Left ventricle myocardium inferior (tissue), 1 donor: Measurements from ENCODE around the gene ADD2. TPM values are rescaled to one million over a fixed set of nuclear protein-coding genes. Genes with fewer than 3 reads are reported as not detected.

Experiments
- DNase-seq: peaks from one replicate; pipeline ENCODE4 v3.0.0-alpha.2; 2020
- H3K27ac ChIP-seq: fragments of 200-600 bp; replicated peaks from 2 replicates; pipeline ENCODE4 v1.8.0; 2021
- H3K27me3 ChIP-seq: fragments of 200-600 bp; 2 replicates; pipeline ENCODE4 v1.8.0; 2021; ENCODE audit warnings: low read depth
- H3K36me3 ChIP-seq: fragments of 200-600 bp; 2 replicates; pipeline ENCODE4 v1.8.0; 2021
- H3K4me1 ChIP-seq: fragments of 200-600 bp; 2 replicates; pipeline ENCODE4 v1.8.0; 2021
- H3K4me3 ChIP-seq: fragments of 200-600 bp; 2 replicates; pipeline ENCODE4 v1.8.0; 2021; ENCODE audit warnings: mild to moderate bottlenecking, moderate library complexity
- H3K9me3 ChIP-seq: fragments of 200-600 bp; replicated peaks from 2 replicates; pipeline ENCODE4 v1.8.0; 2021
- intact Hi-C: fragments of 100-400 bp; cut with micrococcal nuclease; formaldehyde crosslinking; loops from one replicate; pipeline ENCODE4 v1.11.0; 2022
- total RNA-seq: library from RNA; stranded (reverse); fragmentation: NEBNext Ultra II Directional; extraction: Animal tissue kit (Norgen Biotek cat#: 25700); gene quantifications from one replicate; pipeline ENCODE4 v1.2.1, GENCODE V29; 2021
- TF ChIP-seq, protein P1 (sequence below): fragments of 200-600 bp; IDR thresholded peaks from 2 replicates; pipeline ENCODE4 v1.8.0; 2021; ENCODE audit warnings: antibody characterized with exemption, mild to moderate bottlenecking, borderline replicate concordance
- donor health status: DM: no; HTN: yes; CAD: no; lungs with severe emphysema.

Gene ADD2
- total RNA-seq, 1 donor from 2014 or later = 2.7 TPM

DNA sequence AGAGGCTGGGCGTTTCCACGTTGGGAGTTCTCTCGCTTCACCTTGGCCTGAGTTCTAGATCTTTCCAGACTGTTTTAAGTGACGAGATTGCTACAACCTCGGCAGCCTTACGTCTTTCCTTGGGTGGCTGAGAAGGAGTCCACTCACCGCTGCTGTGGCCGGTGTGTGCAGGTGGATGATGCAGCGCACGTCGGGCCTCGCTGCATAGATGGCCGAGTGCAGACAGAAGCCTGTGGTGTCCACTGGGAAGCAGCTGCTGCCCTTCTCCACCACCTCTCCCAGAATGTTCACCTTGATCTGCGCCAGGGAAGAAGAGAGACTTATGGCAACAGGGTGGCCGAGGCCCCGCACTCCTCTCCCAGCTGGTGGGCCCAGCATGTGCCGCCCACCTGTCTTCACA lies 75.7 kb downstream of the ADD2 start:
- H3K4me1 ChIP-seq = no peaks in the 10 kb centered on the region
- TF ChIP-seq, protein P1, sequence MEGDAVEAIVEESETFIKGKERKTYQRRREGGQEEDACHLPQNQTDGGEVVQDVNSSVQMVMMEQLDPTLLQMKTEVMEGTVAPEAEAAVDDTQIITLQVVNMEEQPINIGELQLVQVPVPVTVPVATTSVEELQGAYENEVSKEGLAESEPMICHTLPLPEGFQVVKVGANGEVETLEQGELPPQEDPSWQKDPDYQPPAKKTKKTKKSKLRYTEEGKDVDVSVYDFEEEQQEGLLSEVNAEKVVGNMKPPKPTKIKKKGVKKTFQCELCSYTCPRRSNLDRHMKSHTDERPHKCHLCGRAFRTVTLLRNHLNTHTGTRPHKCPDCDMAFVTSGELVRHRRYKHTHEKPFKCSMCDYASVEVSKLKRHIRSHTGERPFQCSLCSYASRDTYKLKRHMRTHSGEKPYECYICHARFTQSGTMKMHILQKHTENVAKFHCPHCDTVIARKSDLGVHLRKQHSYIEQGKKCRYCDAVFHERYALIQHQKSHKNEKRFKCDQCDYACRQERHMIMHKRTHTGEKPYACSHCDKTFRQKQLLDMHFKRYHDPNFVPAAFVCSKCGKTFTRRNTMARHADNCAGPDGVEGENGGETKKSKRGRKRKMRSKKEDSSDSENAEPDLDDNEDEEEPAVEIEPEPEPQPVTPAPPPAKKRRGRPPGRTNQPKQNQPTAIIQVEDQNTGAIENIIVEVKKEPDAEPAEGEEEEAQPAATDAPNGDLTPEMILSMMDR = no peak
- H3K4me3 ChIP-seq = no peak overlapping the region
- H3K27ac ChIP-seq = no peak overlapping the region
- no peaks in the 10 kb centered on the region for H3K9me3 ChIP-seq
- DNase-seq = no peak
- H3K36me3 ChIP-seq = no peaks in the 10 kb centered on the region
- H3K27me3 ChIP-seq = no peaks in the 10 kb centered on the region
- intact Hi-C loops = no loop called here

- TF ChIP-seq, protein P1 = no peak
- intact Hi-C loops = no loop called here
- no peak overlapping the region for H3K4me3 ChIP-seq
Observed at GRCh38 chr2:70691497-70692140, 76.4 kb downstream of the ADD2 start.

GRCh38 chr2:70690846-70691245 lies 77.2 kb downstream of the ADD2 start:
- Histone ChIP-seq H3K27me3 (no peaks in the 10 kb centered on the region), H3K27ac (no peak overlapping the region), H3K36me3 (no peaks in the 10 kb centered on the region), H3K9me3 (no peaks in the 10 kb centered on the region), H3K4me3 (no peak overlapping the region), H3K4me1 (peaks cover 6% of the 10 kb centered on the region)
- TF ChIP-seq, protein P1 = no peak
- intact Hi-C loops = no loop called here
- DNase-seq = no peak

More at GRCh38 chr2:70691497-70692140, 76.4 kb downstream of the ADD2 start:
- H3K4me1 ChIP-seq = peaks cover 6% of the 10 kb centered on the region
- no peak overlapping the region for H3K27ac ChIP-seq
- H3K27me3 ChIP-seq = no peaks in the 10 kb centered on the region
- no peaks in the 10 kb centered on the region for H3K36me3 ChIP-seq
- no peak for DNase-seq
- H3K9me3 ChIP-seq = no peaks in the 10 kb centered on the region

GRCh38 chr2:70688427-70688826 lies 79.6 kb downstream of the ADD2 start:
- no peaks in the 10 kb centered on the region for H3K9me3 ChIP-seq
- H3K27ac ChIP-seq = no peak overlapping the region
- intact Hi-C loops = no loop called here
- TF ChIP-seq, protein P1 = no peak
- no peaks in the 10 kb centered on the region for H3K36me3 ChIP-seq
- no peak for DNase-seq
- H3K4me3 ChIP-seq = no peak overlapping the region
- H3K27me3 ChIP-seq = peaks cover 4% of the 10 kb centered on the region
- H3K4me1 ChIP-seq = peaks cover 6% of the 10 kb centered on the region

DNA sequence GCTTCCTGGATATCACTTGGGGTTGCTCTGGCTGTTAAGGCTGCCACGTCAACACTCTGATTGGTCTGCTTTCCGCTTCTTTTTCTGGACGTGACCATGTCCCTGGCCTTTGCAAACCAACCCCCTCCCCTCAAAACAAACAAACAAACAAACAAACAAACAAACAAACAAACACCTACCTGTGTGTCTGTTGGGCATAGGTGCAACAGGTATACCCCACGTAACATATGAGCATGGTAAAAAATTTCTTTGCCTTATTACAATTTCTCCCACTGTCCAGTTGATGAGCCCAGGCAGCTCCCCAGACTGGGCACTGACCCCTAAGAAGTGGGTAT lies 80.6 kb downstream of the ADD2 start:
- H3K36me3 ChIP-seq = no peaks in the 10 kb centered on the region
- intact Hi-C loops = no loop called here

More for the DNA sequence above, 80.6 kb downstream of the ADD2 start:
- Histone ChIP-seq H3K27ac (no peak overlapping the region), H3K4me1 (peaks cover 6% of the 10 kb centered on the region), H3K9me3 (no peaks in the 10 kb centered on the region), H3K4me3 (no peak overlapping the region), H3K27me3 (peaks cover 4% of the 10 kb centered on the region)
- DNase-seq = no peak
- TF ChIP-seq, protein P1 = no peak
